ENCODE data around the gene DGCR8. TPM values are rescaled to one million over a fixed set of nuclear protein-coding genes. Genes with fewer than 3 reads are reported as not detected.
A peak's percentile ranks its signal among the peaks of the same experiment; 100 is the strongest.
"Not testable (repeated sequence)": the region's sequence is repeated elsewhere in the genome, so short reads cannot be mapped to it uniquely, and the experiment has no call there.

Gene DGCR8
- polyA plus RNA-seq, 4 donors, result 35.2 to 63.0 (median 50.3) TPM

GRCh38 chr22:20065896-20066616 lies 14.0 kb upstream of the DGCR8 start:
- no peak for DNase-seq (ENCODE audit: low read depth in 4 of 4, low spot score in 2 of 4)

GRCh38 chr22:20066617-20067383 lies 13.2 kb upstream of the DGCR8 start:
- no peak for DNase-seq (ENCODE audit: low read depth in 4 of 4, low spot score in 2 of 4)

GRCh38 chr22:20067384-20067682 lies 12.7 kb upstream of the DGCR8 start:
- DNase-seq (ENCODE audit: low read depth in 4 of 4, low spot score in 2 of 4), result not testable (repeated sequence)

GRCh38 chr22:20068640-20069039 lies 11.4 kb upstream of the DGCR8 start:
- no peak for DNase-seq (ENCODE audit: low read depth in 4 of 4, low spot score in 2 of 4)

GRCh38 chr22:20069331-20070042 lies 10.6 kb upstream of the DGCR8 start:
- no peak for DNase-seq (ENCODE audit: low read depth in 4 of 4, low spot score in 2 of 4)

- DNase-seq (ENCODE audit: low read depth in 4 of 4, low spot score in 2 of 4), result no peak
Measured at GRCh38 chr22:20071524-20071972, 8.5 kb upstream of the DGCR8 start.

GRCh38 chr22:20076627-20077172 lies 3.3 kb upstream of the DGCR8 start:
- DNase-seq (ENCODE audit: low read depth in 4 of 4, low spot score in 2 of 4), result no peak

GRCh38 chr22:20080445-20080775 lies 369 bp downstream of the DGCR8 start:
- peak in 2 of 4 donors; percentile 7 to 8 for DNase-seq (ENCODE audit: low read depth in 4 of 4, low spot score in 2 of 4)

GRCh38 chr22:20080776-20081654 lies 974 bp downstream of the DGCR8 start:
- peak in 3 of 4 donors; percentile 19 to 26 (median 21) for DNase-seq (ENCODE audit: low read depth in 4 of 4, low spot score in 2 of 4)

- no peak for DNase-seq (ENCODE audit: low read depth in 4 of 4, low spot score in 2 of 4)
Measured at GRCh38 chr22:20083157-20083890, 3.3 kb downstream of the DGCR8 start.

GRCh38 chr22:20083891-20084546 lies 4.0 kb downstream of the DGCR8 start:
- DNase-seq (ENCODE audit: low read depth in 4 of 4, low spot score in 2 of 4), result no peak

GRCh38 chr22:20084547-20085413 lies 4.7 kb downstream of the DGCR8 start:
- DNase-seq (ENCODE audit: low read depth in 4 of 4, low spot score in 2 of 4), result peak in 1 of 4 donors; percentile 13

- DNase-seq (ENCODE audit: low read depth in 4 of 4, low spot score in 2 of 4), result no peak
Measured at GRCh38 chr22:20085651-20086050, 5.6 kb downstream of the DGCR8 start.

- DNase-seq (ENCODE audit: low read depth in 4 of 4, low spot score in 2 of 4), result no peak
Measured at GRCh38 chr22:20086101-20086599, 6.1 kb downstream of the DGCR8 start.

GRCh38 chr22:20086763-20087162 lies 6.7 kb downstream of the DGCR8 start:
- no peak for DNase-seq (ENCODE audit: low read depth in 4 of 4, low spot score in 2 of 4)

- no peak for DNase-seq (ENCODE audit: low read depth in 4 of 4, low spot score in 2 of 4)
Measured at GRCh38 chr22:20087319-20088262, 7.5 kb downstream of the DGCR8 start.

- no peak for DNase-seq (ENCODE audit: low read depth in 4 of 4, low spot score in 2 of 4)
Measured at GRCh38 chr22:20088263-20088648, 8.2 kb downstream of the DGCR8 start.
